SK-N-SH (cell line): ENCODE measurements around the gene LYRM7. TPM values are rescaled to one million over a fixed set of nuclear protein-coding genes. Genes with fewer than 3 reads are reported as not detected.

ENCODE experiments used
- CTCF ChIA-PET: fragments of 300-600, 350-600 bp; formaldehyde crosslinking; extraction: SDS; loops from one replicate; lab custom pipeline; 2021; lab: Yijun Ruan, JAX
- POLR2A ChIA-PET: fragments of 350-600 bp; sonication (Branson Sonifier 250); formaldehyde crosslinking; extraction: SDS; loops from one replicate; lab custom pipeline; 2020; ENCODE audit warnings: antibody characterized with exemption, inconsistent platforms; lab: Yijun Ruan, JAX
- DNase-seq: peaks from one replicate; pipeline ENCODE4 v3.0.0; 2012
- H2AFZ ChIP-seq: fragments of 200-600 bp; sonication (generic); 2 replicates; pipeline ENCODE4 v1.8.1; 2016; ENCODE audit warnings: antibody characterized with exemption, mild to moderate bottlenecking, low read depth
- H3F3A ChIP-seq: fragments of 200-600 bp; sonication (generic); replicated peaks from 2 replicates; pipeline ENCODE3; 2016; ENCODE audit warnings: antibody characterized with exemption, mild to moderate bottlenecking; ENCODE audit not compliant: insufficient read depth
- H3K27ac ChIP-seq, 2 experiments: fragments of 200-500 bp in 1 of 2; fragments of 200-600 bp in 1 of 2; sonication (Bioruptor generic) in 1 of 2; sonication (generic), shearing (Covaris generic) in 1 of 2; 2 replicates each; pipeline versions ENCODE4 v1.5.1 to v1.6.1; 2014 to 2016; ENCODE audit warnings: low read depth in 2 of 2, inconsistent platforms in 1 of 2, low read length in 1 of 2, mild to moderate bottlenecking in 1 of 2, mixed read lengths in 1 of 2
- H3K27me3 ChIP-seq: fragments of 200-600 bp; sonication (generic), shearing (Covaris generic); 2 replicates; pipeline ENCODE4 v1.6.1; 2016; ENCODE audit warnings: mixed run types; ENCODE audit not compliant: insufficient read depth
- H3K36me3 ChIP-seq, 2 experiments: fragments of 200-500 bp in 1 of 2; fragments of 200-600 bp in 1 of 2; sonication (Bioruptor generic) in 1 of 2; sonication (generic) in 1 of 2; replicated peaks in 1 of 2; 2 replicates each; pipeline versions ENCODE3 to v1.5.1; 2014 to 2016; ENCODE audit warnings: low read length in 1 of 2, mild to moderate bottlenecking in 1 of 2; ENCODE audit not compliant: insufficient read depth in 2 of 2, control insufficient read depth in 1 of 2
- H3K4me1 ChIP-seq, 2 experiments: fragments of 200-500 bp in 1 of 2; fragments of 200-600 bp in 1 of 2; sonication (Bioruptor generic) in 1 of 2; sonication (generic), shearing (Covaris generic) in 1 of 2; 2 replicates each; pipeline versions ENCODE4 v1.5.1 to v1.6.1; 2014 to 2016; ENCODE audit warnings: low read depth in 1 of 2, low read length in 1 of 2, mixed run types in 1 of 2; ENCODE audit not compliant: insufficient read depth in 2 of 2, control insufficient read depth in 1 of 2
- H3K4me2 ChIP-seq: fragments of 200-600 bp; sonication (generic), shearing (Covaris generic); 2 replicates; pipeline ENCODE4 v1.6.1; 2017; ENCODE audit warnings: mixed run types
- H3K4me3 ChIP-seq, 2 experiments: fragments of 200-500 bp in 1 of 2; fragments of 200-600 bp in 1 of 2; sonication (Bioruptor generic) in 1 of 2; sonication (generic), shearing (Covaris generic) in 1 of 2; 2 replicates each; pipeline versions ENCODE4 v1.5.1 to v1.8.1; 2014 to 2016; ENCODE audit warnings: low read depth in 2 of 2, inconsistent platforms in 1 of 2, low read length in 1 of 2, mild to moderate bottlenecking in 1 of 2, mixed read lengths in 1 of 2, moderate library complexity in 1 of 2
- H3K79me2 ChIP-seq: fragments of 200-600 bp; sonication (generic); 2 replicates; pipeline ENCODE4 v1.8.1; 2017; ENCODE audit warnings: mild to moderate bottlenecking; ENCODE audit not compliant: insufficient read depth
- H3K9ac ChIP-seq: fragments of 200-600 bp; sonication (generic); 2 replicates; pipeline ENCODE4 v1.6.1; 2017; ENCODE audit warnings: mixed run types
- H3K9me2 ChIP-seq: fragments of 200-600 bp; sonication (generic); 2 replicates; pipeline ENCODE4 v1.6.1; 2017; ENCODE audit warnings: mixed run types
- H3K9me3 ChIP-seq: fragments of 200-600 bp; sonication (generic); 2 replicates; pipeline ENCODE4 v1.6.1; 2017; ENCODE audit warnings: mixed run types, mild to moderate bottlenecking, moderate library complexity
- H4K20me1 ChIP-seq: fragments of 200-600 bp; sonication (generic); 2 replicates; pipeline ENCODE4 v1.6.1; 2017; ENCODE audit warnings: mild to moderate bottlenecking, mixed run types; ENCODE audit not compliant: insufficient read depth
- CHD2 ChIP-seq: fragments of 150-350 bp; IDR thresholded peaks from 2 replicates; pipeline ENCODE4 v1.6.1; 2018; ENCODE audit warnings: low read length; ENCODE audit not compliant: partially characterized antibody
- ELF1 ChIP-seq: IDR thresholded peaks from 2 replicates; pipeline ENCODE4 v1.4.0; 2012
- EP300 ChIP-seq, 2 experiments: IDR thresholded peaks; 2 replicates each; pipeline versions ENCODE4 v1.4.0 to v1.6.1; 2012; ENCODE audit warnings: borderline replicate concordance in 1 of 2, low read depth in 1 of 2, low read length in 1 of 2
- EZH2phosphoT487 ChIP-seq: fragments of 200-600 bp; sonication (generic); IDR thresholded peaks from 2 replicates; pipeline ENCODE4 v1.6.1; 2017; ENCODE audit warnings: low read depth, mixed run types, mild to moderate bottlenecking, antibody characterized with exemption, moderate library complexity, borderline replicate concordance
- FOXJ3 ChIP-seq: sonication (generic); formaldehyde crosslinking; IDR thresholded peaks from 2 replicates; pipeline ENCODE4 v1.5.1; 2020; ENCODE audit warnings: mild to moderate bottlenecking, missing genetic modification reagents
- GABPA ChIP-seq: IDR thresholded peaks from 2 replicates; pipeline ENCODE4 v1.4.0; 2012; ENCODE audit warnings: low read depth, mild to moderate bottlenecking
- GATA2 ChIP-seq: sonication (generic); formaldehyde crosslinking; IDR thresholded peaks from 2 replicates; pipeline ENCODE4 v1.5.0; 2020; ENCODE audit warnings: mild to moderate bottlenecking, missing genetic modification reagents
- JUND ChIP-seq: IDR thresholded peaks from 2 replicates; pipeline ENCODE4 v1.4.0; 2012
- MEF2A ChIP-seq: IDR thresholded peaks from 2 replicates; pipeline ENCODE4 v1.4.0; 2012; ENCODE audit warnings: low read depth, borderline replicate concordance
- MXI1 ChIP-seq: IDR thresholded peaks from 2 replicates; pipeline ENCODE4 v1.6.1; 2012; ENCODE audit warnings: mild to moderate bottlenecking, low read depth, low read length, improper control_type of control experiment
- NFIC ChIP-seq: IDR thresholded peaks from 2 replicates; pipeline ENCODE4 v1.4.0; 2012; ENCODE audit warnings: borderline replicate concordance
- NRF1 ChIP-seq: IDR thresholded peaks from 2 replicates; pipeline ENCODE4 v1.6.1; 2012; ENCODE audit warnings: low read depth, mild to moderate bottlenecking, low read length
- POLR2AphosphoS5 ChIP-seq: IDR thresholded peaks from 2 replicates; pipeline ENCODE4 v1.6.1; 2012; ENCODE audit warnings: low read depth, low read length
- RCOR1 ChIP-seq: fragments of 150-350 bp; IDR thresholded peaks from 2 replicates; pipeline ENCODE4 v1.6.1; 2017; ENCODE audit warnings: antibody characterized with exemption, low read length
- RFX5 ChIP-seq: IDR thresholded peaks from 2 replicates; pipeline ENCODE4 v1.6.1; 2012; ENCODE audit warnings: mild to moderate bottlenecking, improper control_type of control experiment, low read length
- TAF1 ChIP-seq: IDR thresholded peaks from 2 replicates; pipeline ENCODE4 v1.6.1; 2012; ENCODE audit warnings: low read depth, mild to moderate bottlenecking, low read length, moderate library complexity, borderline replicate concordance
- TEAD4 ChIP-seq: IDR thresholded peaks from 2 replicates; pipeline ENCODE4 v1.4.0; 2012; ENCODE audit warnings: mild to moderate bottlenecking, borderline replicate concordance; ENCODE audit not compliant: insufficient read depth
- YY1 ChIP-seq: IDR thresholded peaks from 2 replicates; pipeline ENCODE4 v1.4.0; 2012; ENCODE audit warnings: low read depth, mild to moderate bottlenecking
- whole genome bisulfite sequencing: methylation state at CpG from one replicate; pipeline ENCODE4 v1.1.6; 2017; ENCODE audit warnings: low lambda C conversion rate; 5-methylcytosine and 5-hydroxymethylcytosine counted together
- polyA plus RNA-seq, 3 experiments: library from polyadenylated mRNA; depleted of rRNA; stranded (reverse); fragments of >200 nt; gene quantifications; 2 replicates each; pipeline ENCODE4 v1.2.3, GENCODE V29; 2012
- TF ChIP-seq, protein P1 (sequence below): fragments of 200-600 bp; sonication (generic); IDR thresholded peaks from 2 replicates; pipeline ENCODE4 v1.6.1; 2017; ENCODE audit warnings: antibody characterized with exemption, mild to moderate bottlenecking, moderate library complexity
- TF ChIP-seq, protein P2 (sequence below): fragments of 150-350 bp; IDR thresholded peaks from 2 replicates; pipeline ENCODE4 v1.6.1; 2017; ENCODE audit warnings: antibody characterized with exemption, low read length, low read depth, borderline replicate concordance
- TF ChIP-seq, protein P3 (sequence below): fragments of 150-350 bp; IDR thresholded peaks from 2 replicates; pipeline ENCODE4 v1.6.1; 2016; ENCODE audit warnings: mild to moderate bottlenecking, low read depth, low read length
- TF ChIP-seq, protein P4 (sequence below): IDR thresholded peaks from 2 replicates; pipeline ENCODE4; 2012

LYRM7 gene
- polyA plus RNA-seq, 1 of the 3 experiments (the other 2 are of a cell fraction) = 1.4 TPM

DNA sequence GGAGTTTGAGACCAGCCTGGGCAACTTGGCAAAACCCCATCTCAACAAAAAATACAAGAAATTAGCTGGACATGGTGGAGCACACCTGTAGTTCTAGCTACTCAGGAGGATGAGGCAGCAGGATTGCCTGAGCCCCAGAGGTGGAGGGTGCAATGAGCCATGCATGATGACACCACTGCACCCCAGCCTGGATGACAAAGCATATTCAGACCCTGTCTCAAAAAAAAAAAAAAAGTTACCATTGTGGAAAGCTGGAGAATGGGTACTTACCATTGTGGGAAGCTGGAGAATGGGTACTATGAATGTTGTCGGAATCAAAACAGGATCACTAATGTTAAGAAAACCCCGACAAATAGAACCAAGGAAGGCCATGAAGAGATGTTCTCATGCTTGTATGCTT is 31.4 kb upstream of the LYRM7 start:
- TF ChIP-seq TEAD4 (no peak), YY1 (no peak), MXI1 (no peak), EP300 (IDR thresholded peaks at IDR 0.05; ENCODE audit: borderline replicate concordance in 1 of 2, low read depth in 1 of 2, low read length in 1 of 2) (no peak), RFX5 (no peak), GABPA (no peak), TAF1 (no peak), FOXJ3 (CRISPR knock-in tag) (no peak), NFIC (no peak), MEF2A (no peak)
- TF ChIP-seq, protein P1, sequence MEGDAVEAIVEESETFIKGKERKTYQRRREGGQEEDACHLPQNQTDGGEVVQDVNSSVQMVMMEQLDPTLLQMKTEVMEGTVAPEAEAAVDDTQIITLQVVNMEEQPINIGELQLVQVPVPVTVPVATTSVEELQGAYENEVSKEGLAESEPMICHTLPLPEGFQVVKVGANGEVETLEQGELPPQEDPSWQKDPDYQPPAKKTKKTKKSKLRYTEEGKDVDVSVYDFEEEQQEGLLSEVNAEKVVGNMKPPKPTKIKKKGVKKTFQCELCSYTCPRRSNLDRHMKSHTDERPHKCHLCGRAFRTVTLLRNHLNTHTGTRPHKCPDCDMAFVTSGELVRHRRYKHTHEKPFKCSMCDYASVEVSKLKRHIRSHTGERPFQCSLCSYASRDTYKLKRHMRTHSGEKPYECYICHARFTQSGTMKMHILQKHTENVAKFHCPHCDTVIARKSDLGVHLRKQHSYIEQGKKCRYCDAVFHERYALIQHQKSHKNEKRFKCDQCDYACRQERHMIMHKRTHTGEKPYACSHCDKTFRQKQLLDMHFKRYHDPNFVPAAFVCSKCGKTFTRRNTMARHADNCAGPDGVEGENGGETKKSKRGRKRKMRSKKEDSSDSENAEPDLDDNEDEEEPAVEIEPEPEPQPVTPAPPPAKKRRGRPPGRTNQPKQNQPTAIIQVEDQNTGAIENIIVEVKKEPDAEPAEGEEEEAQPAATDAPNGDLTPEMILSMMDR = no peak
- TF ChIP-seq, protein P2, sequence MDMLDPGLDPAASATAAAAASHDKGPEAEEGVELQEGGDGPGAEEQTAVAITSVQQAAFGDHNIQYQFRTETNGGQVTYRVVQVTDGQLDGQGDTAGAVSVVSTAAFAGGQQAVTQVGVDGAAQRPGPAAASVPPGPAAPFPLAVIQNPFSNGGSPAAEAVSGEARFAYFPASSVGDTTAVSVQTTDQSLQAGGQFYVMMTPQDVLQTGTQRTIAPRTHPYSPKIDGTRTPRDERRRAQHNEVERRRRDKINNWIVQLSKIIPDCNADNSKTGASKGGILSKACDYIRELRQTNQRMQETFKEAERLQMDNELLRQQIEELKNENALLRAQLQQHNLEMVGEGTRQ = no peak
- Histone ChIP-seq H3K9me3 (no peaks in the 10 kb centered on the region), H3F3A (no peaks in the 10 kb centered on the region), H2AFZ (no peak overlapping the region), H3K27me3 (no peaks in the 10 kb centered on the region), H3K4me3 (no peak overlapping the region), H3K9me2 (no peaks in the 10 kb centered on the region), H3K4me1 (no peaks in the 10 kb centered on the region), H3K27ac (no peak overlapping the region), H4K20me1 (no peaks in the 10 kb centered on the region), H3K36me3 (no peaks in the 10 kb centered on the region), H3K79me2 (no peaks in the 10 kb centered on the region), H3K9ac (no peak overlapping the region), H3K4me2 (no peak overlapping the region)
- 58% methylated on average over 2 of the region's 2 CpGs for WGBS
- POLR2A ChIA-PET = no interaction called here
- CTCF ChIA-PET = no interaction called here
- DNase-seq = no peak

DNA sequence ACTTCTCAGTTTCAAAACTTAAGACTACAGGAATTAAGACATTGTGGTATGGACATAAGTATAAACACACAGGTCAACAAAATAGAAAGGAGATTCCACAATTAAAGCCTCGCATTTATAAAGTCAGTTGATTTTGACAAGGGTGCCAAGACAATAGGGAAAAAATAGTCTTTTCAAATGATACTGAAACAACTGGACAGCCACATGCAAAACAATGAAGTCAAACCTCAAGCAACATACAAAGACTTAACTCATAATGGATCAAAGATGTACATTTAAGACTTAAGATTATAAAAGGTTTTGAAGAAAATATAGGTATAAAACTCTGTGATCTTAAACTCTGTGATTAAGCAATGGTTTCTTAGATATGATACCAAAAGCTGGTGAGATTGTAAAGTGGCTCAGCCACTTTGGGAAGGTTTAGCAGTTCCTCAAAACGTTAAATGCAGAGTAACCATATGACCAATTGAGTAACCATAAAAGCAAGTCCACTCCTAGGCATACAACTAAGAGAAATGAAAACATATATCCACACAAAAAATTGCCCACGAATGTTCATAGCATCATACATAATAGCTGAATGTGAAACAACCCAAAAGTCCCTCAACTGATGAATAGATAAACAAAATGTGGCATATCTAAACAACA is 27.6 kb upstream of the LYRM7 start:
- Histone ChIP-seq H3F3A (no peaks in the 10 kb centered on the region), H3K4me2 (no peak overlapping the region), H3K9me3 (no peaks in the 10 kb centered on the region), H3K27ac (no peak overlapping the region), H3K36me3 (no peaks in the 10 kb centered on the region), H3K79me2 (no peaks in the 10 kb centered on the region), H3K27me3 (no peaks in the 10 kb centered on the region), H3K4me1 (no peaks in the 10 kb centered on the region), H3K9me2 (no peaks in the 10 kb centered on the region), H3K4me3 (no peak overlapping the region), H4K20me1 (no peaks in the 10 kb centered on the region), H2AFZ (no peak overlapping the region), H3K9ac (no peak overlapping the region)
- DNase-seq = no peak
- TF ChIP-seq MEF2A (no peak), NRF1 (no peak), JUND (no peak), POLR2AphosphoS5 (no peak), RCOR1 (no peak), GATA2 (CRISPR knock-in tag) (no peak), MXI1 (no peak), EZH2phosphoT487 (no peak), FOXJ3 (CRISPR knock-in tag) (no peak), GABPA (no peak), ELF1 (no peak), CHD2 (no peak)
- TF ChIP-seq, protein P3, sequence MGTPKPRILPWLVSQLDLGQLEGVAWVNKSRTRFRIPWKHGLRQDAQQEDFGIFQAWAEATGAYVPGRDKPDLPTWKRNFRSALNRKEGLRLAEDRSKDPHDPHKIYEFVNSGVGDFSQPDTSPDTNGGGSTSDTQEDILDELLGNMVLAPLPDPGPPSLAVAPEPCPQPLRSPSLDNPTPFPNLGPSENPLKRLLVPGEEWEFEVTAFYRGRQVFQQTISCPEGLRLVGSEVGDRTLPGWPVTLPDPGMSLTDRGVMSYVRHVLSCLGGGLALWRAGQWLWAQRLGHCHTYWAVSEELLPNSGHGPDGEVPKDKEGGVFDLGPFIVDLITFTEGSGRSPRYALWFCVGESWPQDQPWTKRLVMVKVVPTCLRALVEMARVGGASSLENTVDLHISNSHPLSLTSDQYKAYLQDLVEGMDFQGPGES = no peak
- TF ChIP-seq, protein P4, sequence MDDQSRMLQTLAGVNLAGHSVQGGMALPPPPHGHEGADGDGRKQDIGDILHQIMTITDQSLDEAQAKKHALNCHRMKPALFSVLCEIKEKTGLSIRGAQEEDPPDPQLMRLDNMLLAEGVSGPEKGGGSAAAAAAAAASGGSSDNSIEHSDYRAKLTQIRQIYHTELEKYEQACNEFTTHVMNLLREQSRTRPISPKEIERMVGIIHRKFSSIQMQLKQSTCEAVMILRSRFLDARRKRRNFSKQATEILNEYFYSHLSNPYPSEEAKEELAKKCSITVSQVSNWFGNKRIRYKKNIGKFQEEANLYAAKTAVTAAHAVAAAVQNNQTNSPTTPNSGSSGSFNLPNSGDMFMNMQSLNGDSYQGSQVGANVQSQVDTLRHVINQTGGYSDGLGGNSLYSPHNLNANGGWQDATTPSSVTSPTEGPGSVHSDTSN = no peak
- ChIA-PET POLR2A (no interaction called here), CTCF (no interaction called here)
- 2% methylated on average over 3 of the region's 3 CpGs for WGBS
